ENCODE measurements around the gene CXCR1.
"Not testable (repeated sequence)": the region's sequence is repeated elsewhere in the genome, so short reads cannot be mapped to it uniquely, and the experiment has no call there.

CXCR1 gene

DNA sequence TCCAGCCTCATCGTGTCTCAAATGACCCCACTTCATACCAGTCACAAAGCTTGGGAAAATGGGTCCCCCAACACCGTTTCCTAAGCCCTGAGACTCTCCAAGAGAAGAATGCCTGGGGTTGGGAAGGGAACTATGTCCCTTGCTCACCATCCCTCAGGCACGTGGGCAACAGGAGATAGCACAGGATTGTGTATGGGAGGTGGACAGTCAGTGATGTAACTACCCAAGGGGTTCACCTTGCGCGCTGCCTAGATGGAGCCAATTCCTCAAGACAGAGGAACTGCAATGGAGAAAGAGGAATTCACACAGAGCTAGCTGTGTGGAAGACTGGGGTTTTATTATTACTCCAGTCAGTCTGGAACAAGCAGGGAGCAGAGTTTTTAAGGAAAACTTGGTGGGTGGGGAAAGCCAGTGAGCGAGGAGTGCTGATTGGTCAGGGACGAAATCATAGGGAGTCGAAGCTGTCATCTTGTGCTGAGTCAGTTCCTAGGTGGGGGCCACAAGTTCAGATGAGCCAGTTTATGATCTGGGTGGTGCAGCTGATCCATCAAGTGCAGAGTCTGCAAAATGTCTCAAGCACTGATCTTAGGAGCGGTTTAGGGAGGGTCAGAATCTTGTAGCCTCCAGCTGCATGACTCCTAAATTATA is 13.8 kb upstream of the CXCR1 start:
- no peak overlapping the region for H3K4me3 ChIP-seq (ENCODE audit: low read length)
- no peak for DNase-seq (ENCODE audit: low read depth)

DNA sequence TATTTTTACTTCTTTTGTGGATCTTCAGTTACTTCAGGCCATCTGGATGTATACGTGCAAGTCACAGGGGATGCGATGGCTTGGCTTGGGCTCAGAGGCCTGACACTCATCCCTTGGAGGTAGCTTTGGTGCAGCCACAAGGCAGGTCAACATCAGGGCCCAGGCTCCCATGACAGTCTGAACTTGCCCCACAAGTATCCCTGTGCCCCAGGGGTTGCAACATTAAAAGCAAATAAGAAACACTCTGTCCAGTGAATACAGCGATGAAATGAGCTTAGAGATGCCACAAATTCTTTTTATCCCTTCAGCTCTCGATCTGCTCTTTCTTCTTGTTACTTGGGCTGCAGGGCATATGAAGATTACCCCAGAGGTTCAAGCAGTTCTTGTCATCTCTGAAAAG is 13.0 kb upstream of the CXCR1 start:
- TF ChIP-seq, protein P1, sequence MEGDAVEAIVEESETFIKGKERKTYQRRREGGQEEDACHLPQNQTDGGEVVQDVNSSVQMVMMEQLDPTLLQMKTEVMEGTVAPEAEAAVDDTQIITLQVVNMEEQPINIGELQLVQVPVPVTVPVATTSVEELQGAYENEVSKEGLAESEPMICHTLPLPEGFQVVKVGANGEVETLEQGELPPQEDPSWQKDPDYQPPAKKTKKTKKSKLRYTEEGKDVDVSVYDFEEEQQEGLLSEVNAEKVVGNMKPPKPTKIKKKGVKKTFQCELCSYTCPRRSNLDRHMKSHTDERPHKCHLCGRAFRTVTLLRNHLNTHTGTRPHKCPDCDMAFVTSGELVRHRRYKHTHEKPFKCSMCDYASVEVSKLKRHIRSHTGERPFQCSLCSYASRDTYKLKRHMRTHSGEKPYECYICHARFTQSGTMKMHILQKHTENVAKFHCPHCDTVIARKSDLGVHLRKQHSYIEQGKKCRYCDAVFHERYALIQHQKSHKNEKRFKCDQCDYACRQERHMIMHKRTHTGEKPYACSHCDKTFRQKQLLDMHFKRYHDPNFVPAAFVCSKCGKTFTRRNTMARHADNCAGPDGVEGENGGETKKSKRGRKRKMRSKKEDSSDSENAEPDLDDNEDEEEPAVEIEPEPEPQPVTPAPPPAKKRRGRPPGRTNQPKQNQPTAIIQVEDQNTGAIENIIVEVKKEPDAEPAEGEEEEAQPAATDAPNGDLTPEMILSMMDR (conservative IDR thresholded peaks at IDR 0.05; ENCODE audit: low read length) = no peak
- H3K4me3 ChIP-seq (ENCODE audit: low read length) = no peak overlapping the region
- no peak for DNase-seq (ENCODE audit: low read depth)

More for the DNA sequence above, 13.8 kb upstream of the CXCR1 start:
- TF ChIP-seq, protein P1 (conservative IDR thresholded peaks at IDR 0.05; ENCODE audit: low read length) = no peak

- TF ChIP-seq, protein P1 (conservative IDR thresholded peaks at IDR 0.05; ENCODE audit: low read length) = no peak
- no peak overlapping the region for H3K4me3 ChIP-seq (ENCODE audit: low read length)
- no peak for DNase-seq (ENCODE audit: low read depth)
These were observed 6.1 kb upstream of the CXCR1 start for GRCh38 chr2:218172845-218173244.

DNA sequence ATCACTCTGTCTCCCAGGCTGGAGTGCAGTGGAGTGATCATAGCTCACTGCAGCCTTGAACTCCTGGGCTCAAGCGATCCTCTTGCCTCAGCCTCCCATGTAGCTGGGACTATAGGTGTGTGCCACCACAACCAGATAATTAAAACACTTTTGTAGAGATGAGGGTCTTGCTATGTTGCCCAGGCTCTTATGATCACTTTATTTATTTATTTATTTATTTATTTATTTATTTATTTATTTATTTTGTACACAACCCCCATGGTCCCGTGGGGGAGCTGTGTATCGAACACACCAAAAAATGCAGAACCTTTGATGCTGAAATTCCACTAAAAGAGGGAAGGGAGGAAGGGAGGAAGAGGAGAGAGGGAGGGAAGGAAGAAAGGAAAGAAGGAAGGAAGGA is 5.0 kb upstream of the CXCR1 start:
- not testable (repeated sequence) for DNase-seq (ENCODE audit: low read depth); H3K4me3 ChIP-seq (ENCODE audit: low read length)

- TF ChIP-seq, protein P1 (conservative IDR thresholded peaks at IDR 0.05; ENCODE audit: low read length) = no peak
- no peak overlapping the region for H3K4me3 ChIP-seq (ENCODE audit: low read length)
- DNase-seq (ENCODE audit: low read depth) = no peak
These were observed 3.2 kb upstream of the CXCR1 start for GRCh38 chr2:218169757-218170546.

DNA sequence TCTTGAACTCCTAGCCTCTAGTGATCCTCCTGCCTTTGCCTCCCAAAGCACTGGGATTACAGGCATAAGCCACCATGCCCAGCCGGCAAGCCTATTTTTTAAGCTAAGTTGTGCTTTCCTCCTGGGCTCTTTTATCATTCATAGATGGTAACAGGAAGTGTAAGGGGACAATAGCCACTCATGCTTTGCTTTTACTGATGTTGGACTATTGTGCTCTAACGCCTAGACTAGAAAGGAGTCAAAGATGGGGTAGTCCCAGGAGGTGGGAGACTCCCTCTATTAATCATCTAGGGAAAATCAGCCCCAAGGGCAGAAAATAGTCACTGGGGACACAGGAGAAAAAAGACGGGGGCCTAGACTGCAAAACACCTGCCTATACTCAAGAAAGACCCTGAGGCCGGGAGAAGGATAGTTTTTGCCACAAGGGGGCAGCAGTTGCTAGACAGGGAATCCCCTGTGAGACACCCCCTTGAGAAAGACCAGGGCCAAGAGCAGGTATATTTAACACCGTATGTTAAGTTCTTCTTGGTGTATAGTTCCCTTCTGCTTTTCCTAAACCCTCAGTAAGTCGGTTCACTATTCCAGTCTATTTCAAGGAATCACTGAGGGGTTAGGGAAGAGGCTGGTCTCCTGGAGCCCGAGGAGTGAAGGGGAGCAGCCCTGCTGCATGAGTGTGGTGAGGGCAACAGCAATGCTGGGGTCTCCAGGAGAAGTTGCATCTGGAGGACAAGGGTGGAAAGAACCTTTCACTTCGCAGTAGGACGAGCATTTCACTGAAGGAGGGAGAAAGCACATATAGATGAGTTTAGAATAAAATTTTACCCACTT is 2.1 kb upstream of the CXCR1 start:
- TF ChIP-seq, protein P1 (conservative IDR thresholded peaks at IDR 0.05; ENCODE audit: low read length) = peak; percentile 73
- peak; percentile 9 for DNase-seq (ENCODE audit: low read depth)
- no peak overlapping the region for H3K4me3 ChIP-seq (ENCODE audit: low read length)

DNA sequence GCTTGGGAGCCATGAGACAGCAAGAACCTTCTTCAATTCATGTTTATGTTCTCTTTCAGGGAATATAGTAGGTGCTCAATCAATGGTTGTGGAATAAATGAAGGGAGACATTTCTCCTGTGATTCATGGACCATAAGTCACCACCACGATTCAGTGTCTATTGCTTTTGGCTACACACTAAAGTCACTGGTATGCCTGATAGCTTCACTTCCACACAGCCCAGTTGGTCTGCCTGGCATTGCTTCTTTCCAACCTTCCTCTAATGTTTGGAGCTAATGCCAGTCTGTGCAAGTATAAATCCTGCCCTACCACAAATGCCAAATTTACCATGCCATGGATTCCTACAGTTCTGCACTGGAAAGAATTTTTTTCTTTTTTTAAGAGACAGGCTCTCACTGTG is 1.3 kb upstream of the CXCR1 start:
- TF ChIP-seq, protein P1 (conservative IDR thresholded peaks at IDR 0.05; ENCODE audit: low read length) = no peak
- peak; percentile 6 for DNase-seq (ENCODE audit: low read depth)
- no peak overlapping the region for H3K4me3 ChIP-seq (ENCODE audit: low read length)
